Fibroblast of skin of abdomen (primary cell): ENCODE data around the gene SUFU.
A peak's percentile ranks its signal among the peaks of the same experiment; 100 is the strongest.
"Not testable (repeated sequence)": the region's sequence is repeated elsewhere in the genome, so short reads cannot be mapped to it uniquely, and the experiment has no call there.

Experiments
- DNase-seq: peaks from one replicate; pipeline ENCODE4 v3.0.0-alpha.2; 2013

Gene SUFU

DNA sequence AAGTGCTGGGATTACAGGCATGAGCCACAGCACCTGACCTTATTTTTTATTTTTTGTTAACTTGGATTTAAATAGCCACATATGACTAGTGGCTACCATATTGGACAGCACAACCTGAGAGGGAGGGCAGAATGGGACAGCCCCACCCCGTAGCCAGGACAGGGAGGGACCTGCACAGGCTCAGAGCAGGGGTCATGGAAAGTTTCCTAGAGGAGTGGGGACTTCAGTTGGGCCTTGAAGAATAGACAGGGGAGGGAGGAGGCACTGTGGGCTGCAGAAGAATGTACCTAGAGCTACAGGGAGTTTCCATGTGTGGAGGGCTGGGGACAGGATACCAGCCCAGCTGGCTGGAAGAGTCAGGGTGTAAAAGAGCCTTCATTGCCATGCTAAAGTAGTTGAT lies 149.3 kb downstream of the SUFU start:
- DNase-seq, result no peak

DNA sequence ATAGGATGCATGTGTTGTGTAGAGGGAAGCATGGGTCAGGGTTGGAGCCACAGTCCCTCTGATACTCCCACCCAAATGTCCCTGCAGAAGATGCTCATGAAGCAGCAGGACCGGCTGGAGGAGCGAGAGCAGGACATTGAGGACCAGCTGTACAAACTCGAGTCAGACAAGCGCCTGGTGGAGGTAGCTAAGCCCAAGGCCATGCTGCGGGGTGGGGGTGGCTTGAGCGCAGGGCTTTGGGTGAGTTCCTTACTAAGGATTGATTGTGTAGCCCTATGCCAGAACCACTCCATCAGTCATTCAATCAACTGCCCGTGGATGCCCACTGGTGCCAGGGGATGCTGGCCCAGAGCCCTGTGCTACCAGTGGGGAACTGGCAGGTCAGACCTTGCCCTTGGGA lies 150.8 kb downstream of the SUFU start:
- DNase-seq, result no peak

DNA sequence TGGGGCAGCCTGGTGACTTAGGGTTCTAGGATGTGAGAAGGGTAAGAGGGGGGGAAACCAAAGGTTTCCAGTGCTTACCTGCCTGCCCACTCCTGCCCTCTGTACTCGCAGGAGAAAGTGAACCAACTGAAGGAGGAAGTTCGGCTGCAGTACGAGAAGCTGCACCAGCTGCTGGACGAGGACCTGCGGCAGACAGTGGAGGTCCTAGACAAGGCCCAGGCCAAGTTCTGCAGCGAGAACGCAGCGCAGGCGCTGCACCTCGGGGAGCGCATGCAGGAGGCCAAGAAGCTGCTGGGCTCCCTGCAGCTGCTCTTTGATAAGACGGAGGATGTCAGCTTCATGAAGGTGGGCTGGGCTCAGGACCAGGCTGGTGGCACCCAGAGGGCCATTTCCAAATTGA lies 151.2 kb downstream of the SUFU start:
- DNase-seq, result no peak

DNA sequence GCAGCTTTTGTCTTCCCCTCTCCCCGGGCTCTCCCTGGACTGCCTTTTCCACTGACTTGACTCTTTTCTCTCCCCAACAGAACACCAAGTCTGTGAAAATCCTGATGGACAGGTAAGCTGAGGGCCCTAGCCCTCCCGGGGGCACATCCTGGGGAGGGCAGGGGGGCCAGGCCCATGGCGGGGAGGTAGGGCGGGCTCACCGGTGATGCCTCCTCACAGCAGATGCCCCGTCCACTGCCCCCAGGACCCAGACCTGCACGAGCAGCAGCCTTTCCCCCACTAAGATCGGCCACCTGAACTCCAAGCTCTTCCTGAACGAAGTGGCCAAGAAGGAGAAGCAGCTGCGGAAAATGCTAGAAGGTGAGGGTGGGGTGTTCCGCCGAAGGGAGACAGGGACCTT lies 152.3 kb downstream of the SUFU start:
- DNase-seq, result no peak

DNA sequence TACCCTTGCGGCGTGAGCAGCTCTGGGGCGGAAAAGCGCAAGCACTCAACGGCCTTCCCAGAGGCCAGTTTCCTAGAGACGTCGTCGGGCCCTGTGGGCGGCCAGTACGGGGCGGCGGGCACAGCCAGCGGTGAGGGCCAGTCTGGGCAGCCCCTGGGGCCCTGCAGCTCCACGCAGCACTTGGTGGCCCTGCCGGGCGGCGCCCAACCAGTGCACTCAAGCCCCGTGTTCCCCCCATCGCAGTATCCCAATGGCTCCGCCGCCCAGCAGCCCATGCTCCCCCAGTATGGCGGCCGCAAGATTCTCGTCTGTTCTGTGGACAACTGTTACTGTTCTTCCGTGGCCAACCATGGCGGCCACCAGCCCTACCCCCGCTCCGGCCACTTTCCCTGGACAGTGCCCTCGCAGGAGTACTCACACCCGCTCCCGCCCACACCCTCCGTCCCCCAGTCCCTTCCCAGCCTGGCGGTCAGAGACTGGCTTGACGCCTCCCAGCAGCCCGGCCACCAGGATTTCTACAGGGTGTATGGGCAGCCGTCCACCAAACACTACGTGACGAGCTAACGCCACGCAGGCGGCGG lies 153.1 kb downstream of the SUFU start:
- no peak for DNase-seq

DNA sequence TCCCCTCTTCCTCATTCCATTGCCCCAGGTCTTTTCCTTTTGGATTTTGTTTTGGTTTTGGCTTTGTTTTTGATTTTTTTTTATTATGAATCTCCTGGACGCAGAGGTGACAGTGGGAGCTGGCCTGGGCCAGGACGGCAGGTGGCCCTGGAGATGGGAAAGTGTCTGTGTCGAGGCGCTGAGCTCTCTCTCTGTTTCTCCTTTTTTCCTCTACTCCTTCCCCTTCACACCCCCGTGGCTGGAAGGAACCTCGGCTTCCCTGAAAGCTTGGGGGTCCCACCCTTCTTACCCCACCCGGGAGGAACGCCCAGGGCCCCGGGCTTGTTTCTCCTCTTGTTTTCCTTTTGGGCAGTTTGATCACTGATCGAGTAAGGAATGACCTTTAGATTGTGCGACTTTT lies 153.7 kb downstream of the SUFU start:
- DNase-seq, result no peak

DNA sequence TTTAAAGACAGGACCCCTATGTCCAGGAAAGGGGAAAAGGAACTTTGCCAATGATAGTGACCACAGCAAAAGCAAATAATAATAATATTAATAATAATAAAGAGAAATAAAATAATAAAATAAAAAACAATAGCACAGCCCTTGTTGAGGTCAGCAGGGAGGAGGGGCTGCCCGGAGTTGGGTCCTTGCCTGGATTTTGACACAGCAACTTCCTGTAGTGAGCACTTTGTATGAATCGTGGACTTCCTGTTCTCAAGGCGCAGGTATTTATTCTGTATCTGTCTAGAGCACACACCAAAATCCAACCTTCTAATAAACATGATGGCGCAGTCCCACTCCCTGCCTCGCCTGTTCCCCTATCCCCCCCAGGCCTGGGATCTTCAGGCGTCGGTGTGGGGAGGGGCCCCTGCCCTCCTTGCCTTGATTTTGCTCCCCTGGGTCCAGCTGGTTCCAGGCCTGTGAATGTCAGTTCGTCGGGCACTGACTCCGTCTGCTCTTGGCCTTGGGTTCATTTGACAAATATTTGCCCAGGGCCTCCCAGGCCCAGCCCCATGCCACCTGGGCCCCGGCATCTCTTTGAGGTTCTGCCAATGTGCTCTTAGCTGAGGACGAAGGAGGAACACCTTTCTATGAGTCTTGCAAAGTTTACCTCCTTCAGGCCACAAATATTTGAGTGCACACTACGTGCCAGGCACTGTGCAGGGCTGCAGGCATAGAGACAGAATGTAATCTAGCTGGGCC lies 154.4 kb downstream of the SUFU start:
- no peak for DNase-seq

DNA sequence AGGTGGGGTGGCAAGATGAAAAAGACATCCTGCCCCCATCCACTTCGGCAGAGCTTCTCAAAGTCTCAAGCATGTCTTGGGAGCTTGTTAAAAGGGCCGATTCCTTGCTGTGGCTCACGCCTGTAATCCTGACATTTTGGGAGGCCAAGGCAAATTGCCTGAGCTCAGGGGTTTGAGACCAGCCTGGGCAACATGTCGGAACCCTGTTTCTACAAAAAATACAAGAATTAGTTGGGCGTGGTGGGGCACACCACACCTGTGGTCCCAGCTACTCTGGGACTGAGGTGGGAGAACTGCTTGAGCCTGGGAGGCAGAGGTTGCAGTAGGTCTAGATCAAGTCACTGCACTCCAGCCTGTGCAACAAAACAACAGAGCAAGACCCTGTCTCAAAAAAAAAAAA lies 155.0 kb downstream of the SUFU start:
- no peak for DNase-seq

DNA sequence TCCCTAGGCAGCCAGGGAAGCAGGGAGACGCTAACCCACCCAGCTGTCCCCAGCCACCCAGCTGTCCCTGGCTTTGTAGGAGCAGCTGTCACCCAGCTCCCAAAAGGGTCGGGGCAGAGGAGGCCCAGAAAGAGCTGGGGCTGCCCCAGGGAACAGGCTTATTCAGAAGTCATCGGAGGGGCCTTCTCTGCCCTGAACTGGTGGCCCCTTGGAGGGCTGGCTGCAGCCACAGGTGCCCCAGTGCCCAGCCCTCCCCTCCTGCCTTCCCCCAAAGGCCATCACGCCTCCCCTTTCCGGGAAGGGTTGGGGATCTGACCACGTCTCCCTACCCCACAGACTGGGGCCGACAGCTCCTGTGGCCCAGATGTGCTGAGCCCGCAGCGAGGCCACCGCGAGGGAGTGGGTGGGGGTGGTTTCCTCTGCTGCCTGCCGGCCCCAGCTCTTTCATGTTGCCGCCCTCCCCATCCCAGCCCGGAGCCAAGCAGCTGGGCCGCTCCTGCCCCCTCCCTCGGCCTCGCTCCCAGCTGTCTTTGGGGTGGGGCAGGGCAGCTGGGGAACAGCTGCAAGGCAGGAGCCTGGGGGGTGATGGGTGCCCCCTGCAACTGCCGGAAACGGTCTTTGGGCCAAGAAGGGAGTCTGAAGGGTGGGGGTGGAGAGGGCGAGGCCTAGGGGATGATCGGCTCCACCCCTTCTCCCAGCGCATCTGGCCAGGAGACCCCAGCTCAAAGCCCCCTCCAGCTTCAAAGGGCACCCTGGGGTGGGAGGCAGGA lies 157.3 kb downstream of the SUFU start:
- peak; percentile 72 for DNase-seq

DNA sequence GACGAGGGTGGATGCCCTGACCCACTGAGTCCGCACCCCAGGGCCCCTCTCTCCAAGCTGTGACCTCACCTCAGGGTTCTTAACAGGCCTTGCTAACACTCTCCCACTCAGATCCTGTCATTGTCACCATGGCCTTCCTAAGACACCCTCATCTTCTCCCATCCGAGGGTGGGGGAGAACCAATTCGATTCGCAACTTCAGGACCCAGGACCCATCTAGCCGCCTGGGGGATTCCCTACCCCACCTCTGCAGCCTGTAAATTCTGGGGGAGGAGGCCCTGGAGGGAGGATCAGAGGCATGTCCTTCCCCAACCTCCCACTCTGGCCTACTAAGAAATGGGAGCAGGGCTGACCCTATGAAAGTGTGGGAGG lies 157.9 kb downstream of the SUFU start:
- no peak for DNase-seq

DNA sequence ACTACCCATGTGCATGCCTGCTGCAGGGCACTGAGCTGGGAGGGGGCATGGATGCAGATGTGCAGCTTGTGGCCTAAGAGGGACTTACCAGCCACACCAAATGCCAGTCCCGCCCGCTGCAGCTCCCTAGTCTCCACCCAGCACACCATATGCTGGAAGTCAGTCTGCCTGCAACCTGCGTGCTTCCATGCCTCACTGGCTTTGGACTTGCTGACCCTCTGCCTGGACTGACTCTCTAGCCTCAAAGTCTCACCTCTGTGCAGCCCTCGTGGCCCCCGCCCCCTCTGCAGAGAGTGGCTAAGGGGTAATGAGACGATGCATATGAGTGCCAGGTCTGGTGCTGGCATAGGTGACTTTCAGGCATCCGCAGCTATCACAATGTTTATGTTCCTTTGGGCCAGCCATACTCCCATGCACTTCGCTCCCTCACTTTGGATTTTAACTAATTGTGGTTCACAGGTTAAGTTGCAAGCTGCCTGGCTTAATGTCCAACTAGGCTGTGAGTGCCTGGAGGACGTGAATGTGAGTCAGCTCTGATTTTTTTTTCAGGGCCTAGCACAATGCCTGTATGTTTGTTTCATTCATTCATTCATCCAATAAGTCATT lies 162.2 kb downstream of the SUFU start:
- no peak for DNase-seq

DNA sequence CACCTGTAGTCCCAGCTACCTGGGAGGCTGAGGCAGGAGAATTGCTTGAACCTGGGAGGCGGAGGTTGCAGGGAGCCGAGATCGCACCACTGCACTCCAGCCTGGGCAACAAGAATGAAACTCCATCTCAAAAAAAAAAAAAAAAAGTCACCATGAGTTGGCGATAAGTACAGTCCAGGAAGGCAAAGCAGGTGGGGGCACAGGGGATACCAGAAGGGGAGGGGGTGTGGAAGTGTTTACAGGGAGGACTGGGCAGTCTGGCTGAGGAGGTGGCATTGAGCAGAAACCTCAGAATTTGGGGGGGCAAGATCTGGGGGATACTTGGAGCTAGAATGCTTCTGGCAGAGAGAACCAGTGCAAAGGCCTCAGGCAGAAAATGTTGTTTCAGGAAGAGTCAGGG lies 163.6 kb downstream of the SUFU start:
- DNase-seq, result not testable (repeated sequence)

DNA sequence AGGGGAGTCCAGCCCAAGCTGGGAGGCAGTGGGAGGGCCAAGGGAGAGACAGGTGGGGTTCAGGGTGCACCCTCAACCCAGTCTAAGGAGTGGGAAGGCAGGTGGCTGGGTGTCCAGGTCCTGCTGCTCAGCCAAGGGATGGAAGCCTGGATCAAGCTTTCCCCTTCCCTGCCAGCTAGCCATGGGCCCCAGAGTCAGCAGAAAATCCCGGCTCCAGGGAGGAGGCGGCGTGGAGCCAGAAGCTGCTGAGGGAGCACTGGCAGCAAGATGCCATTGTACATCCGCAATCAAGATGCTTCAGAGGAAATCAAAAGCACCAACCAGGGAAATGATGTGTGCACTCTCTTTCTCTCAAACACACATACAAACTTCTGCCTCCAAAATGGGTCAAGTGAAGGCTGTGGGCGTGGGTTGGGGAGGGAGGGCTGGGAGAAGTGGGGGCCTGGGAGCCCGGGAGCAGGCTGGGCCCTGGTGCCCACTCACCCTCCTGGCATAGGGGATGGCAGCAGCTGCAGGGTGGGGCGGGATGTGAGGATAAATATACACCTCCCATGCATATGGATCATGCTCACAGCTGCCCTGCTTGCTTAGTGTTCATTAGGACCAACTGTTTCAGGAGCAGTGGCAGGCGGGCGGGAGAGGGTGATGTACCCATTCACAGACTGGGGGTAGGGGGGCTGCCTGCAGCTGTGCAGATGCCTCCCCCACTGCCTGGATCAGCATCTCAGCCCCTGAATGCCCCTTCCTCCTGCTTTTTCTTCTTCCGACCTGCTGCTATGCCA lies 164.7 kb downstream of the SUFU start:
- DNase-seq, result no peak

DNA sequence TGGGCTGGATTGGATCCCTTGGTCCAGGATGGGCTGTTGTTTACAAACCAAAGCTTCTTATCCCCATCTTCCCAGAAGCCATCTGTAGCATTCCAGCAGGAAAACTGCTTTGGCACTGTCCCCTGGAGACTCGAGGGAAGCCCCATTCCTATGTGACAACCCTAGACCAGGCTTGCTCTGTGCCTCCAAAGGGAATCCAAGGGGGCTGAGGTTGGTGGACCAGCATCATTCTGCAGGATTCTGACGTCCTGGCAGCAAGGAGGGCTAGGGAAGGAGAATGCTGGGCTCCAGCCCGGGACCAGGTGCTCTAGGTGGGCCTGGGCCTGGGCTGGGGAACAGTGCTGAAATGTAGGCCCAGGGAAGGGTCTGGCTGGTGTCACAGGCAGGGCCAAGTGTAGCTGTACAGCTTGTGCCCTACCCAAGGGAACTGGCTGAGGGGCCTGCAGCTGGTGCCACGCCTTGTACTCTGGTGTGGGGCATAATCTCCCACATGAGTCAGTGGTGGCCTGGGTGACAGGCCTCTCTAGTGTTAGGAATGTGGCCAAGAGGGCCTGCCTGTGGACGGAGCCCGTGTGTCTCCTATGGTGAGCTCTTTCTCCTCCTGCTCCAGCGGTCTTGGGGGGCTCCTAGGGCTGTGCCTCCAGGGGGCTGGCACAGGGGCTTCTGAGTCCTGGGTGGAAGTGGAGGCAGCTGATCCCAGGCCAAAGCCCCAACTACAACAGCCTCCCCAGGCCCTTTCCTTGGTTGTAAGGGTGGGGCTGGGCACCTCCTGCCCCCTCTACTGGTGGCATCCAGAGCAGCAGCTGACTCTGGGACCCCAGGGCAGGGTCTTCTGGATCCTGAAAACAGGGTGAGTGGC lies 165.7 kb downstream of the SUFU start:
- no peak for DNase-seq

DNA sequence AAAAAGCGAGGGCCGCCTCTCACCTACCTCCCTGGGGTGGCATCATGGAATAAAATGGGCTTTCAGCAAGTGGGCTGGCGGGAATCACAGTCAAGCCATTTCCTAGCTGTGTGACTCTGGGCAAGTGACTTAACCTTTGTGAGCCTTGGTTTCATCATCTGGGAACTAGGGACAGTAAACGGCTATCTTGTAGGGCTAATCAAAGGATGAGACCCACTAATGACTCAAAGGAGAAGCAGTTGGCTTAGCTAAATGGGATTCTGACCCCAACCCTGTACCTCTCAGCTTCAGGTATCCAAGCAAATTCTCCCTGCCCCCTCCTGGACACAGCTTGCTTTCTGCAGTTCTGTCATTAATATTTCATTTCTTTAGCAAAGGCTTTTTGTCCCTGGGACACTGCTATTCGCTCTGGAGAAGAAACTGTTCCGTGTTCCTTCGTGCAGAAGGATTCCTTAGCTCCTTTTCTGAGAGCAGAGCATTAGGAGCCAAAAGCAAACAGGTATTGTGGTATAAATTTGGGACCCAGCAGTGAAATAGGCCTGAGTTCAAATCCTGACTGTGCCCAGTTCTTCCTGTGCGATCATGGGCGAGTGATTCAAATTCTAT lies 166.4 kb downstream of the SUFU start:
- DNase-seq, result no peak

DNA sequence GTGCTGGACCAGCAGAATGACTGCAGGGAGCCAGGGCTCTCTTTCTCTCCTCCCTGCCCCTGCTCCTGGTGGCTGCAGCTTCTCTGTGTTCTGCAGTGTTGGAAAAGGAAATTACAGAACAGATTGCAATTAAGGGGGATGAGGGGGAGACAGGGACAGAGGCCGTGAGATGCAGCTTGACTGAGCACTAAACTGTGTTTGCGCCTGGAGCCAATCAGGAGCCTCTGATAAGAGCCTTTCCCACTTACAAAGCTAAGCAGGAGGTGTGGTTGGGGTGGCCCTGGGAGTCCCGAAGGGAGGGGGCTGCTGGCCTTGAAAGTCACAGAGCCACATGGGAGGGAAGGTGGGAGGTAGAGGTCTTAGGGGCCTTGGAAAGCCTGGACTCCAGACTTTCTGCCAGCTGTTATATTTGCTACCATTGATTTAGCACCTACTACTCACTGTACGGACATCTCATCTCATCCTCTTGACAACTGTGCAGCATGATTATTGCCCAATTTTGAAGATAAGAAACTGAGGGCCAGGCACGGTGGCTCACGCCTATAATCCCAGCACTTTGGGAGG lies 167.2 kb downstream of the SUFU start:
- DNase-seq, result no peak

DNA sequence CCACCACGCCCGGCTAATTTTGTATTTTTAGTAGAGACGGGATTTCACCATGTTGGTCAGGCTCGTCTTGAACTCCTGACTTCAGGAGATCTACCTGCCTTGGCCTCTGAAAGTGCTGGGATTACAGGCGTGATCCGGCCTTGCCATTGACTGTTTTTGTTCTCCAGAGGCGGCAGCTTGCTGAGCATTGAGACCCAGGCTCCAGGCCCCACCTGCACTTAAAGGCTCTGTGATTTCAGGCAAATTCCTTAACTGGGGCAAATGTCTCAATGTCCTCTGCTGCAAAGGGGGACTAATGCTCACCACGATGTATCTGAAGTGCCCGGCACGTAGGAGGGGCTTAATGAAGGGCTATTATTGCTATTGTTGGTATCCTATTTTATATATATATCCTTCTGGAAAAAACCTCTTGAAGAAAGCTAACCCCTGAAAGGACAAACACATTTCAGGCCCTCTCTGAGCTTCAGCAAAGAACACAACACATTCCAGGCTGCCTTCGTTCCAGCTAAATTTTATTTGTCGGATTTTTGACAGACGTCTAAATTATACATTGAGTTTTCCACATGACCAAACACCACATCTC lies 169.6 kb downstream of the SUFU start:
- no peak for DNase-seq

DNA sequence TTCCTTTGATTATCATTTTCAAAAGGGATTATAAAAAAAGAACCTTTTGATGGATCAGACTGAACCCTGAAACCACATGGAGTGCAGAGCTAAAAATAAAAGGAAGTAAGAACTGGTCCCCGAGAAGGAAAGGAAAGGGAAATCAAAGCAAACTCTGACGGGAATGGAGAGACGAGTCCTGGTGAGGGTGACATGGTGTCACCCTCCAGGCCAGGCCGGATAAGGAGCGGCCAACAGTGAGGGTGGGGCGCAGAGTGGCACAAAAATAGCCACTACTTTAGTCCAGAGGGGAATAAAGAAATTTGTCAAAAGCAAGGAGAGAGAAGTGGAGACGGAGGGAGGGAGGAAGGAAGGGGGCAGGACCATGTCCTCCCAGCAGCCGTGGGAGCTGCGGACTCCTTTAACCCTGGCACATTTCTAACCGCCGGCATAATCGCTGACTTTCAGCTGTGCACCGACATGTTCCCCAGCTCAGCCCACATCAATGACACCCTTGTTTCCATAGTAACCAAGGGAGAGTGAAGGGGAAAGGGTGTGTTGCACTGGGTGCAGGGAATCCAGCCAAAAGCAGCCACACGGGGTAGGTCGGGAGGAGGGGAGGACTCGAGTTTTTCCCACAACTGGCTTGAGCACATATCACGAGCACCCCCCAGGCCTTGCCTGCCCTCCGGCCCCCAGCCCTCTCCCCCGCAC lies 170.2 kb downstream of the SUFU start:
- peak; percentile 74 for DNase-seq

DNA sequence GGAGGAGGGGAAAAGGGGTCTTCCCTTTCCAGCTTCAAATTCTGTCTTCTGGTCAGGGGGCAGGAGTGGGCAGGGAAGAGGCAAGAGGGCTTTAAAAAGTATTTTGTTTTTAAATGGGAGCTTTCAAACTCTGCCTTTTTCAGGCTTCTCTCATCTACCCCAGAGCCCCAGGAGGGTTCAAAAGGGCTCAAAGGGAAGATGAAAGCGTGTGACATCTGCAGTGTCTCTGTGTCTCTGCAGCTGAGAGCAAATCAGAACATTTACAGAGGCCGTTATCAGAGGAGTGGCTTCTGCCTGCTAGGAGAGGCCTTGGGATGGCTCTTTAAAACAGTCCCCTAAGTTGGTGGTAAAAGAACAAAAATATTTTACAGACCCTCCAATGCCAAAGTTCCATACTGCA lies 170.8 kb downstream of the SUFU start:
- no peak for DNase-seq
